ENCODE measurements around the gene DUOXA2.

- TF ChIP-seq PPARA (CRISPR knock-in tag; IDR thresholded peaks at IDR 0.05; ENCODE audit: borderline replicate concordance) = no peak
- no peak for TF ChIP-seq RARB (CRISPR knock-in tag; IDR thresholded peaks at IDR 0.05)
- TF ChIP-seq ZFP30 (CRISPR knock-in tag; IDR thresholded peaks at IDR 0.05) = no peak
- TF ChIP-seq TCF4 (CRISPR knock-in tag; IDR thresholded peaks at IDR 0.05; ENCODE audit: borderline replicate concordance) = no peak
- no peak for TF ChIP-seq SNAI2 (CRISPR knock-in tag; IDR thresholded peaks at IDR 0.05)
- no peak for TF ChIP-seq OSR1 (CRISPR knock-in tag; IDR thresholded peaks at IDR 0.05)
- no peak for TF ChIP-seq ZNF70 (CRISPR knock-in tag; IDR thresholded peaks at IDR 0.05)
- TF ChIP-seq PATZ1 (CRISPR knock-in tag; IDR thresholded peaks at IDR 0.05; ENCODE audit: borderline replicate concordance) = no peak
- TF ChIP-seq ZFP3 (CRISPR knock-in tag; IDR thresholded peaks at IDR 0.05) = no peak
- TF ChIP-seq ISL1 (CRISPR knock-in tag; IDR thresholded peaks at IDR 0.05) = no peak
These were observed 41.6 kb downstream of the DUOXA2 start for GRCh38 chr15:45155739-45156138.

Data from SK-N-SH treated with all-trans-retinoic acid at 6 μM for 48 hours (cell line).